Ishikawa (cell line): ENCODE data around the gene NKX2-2.

ENCODE experiments used
- CEBPB ChIP-seq: IDR thresholded peaks from 2 replicates; pipeline ENCODE4 v1.6.1; 2012
- CREB1 ChIP-seq: IDR thresholded peaks from 2 replicates; pipeline ENCODE4 v1.6.1; 2012; ENCODE audit warnings: low read depth
- EGR1 ChIP-seq: IDR thresholded peaks from 2 replicates; pipeline ENCODE4 v1.6.1; 2012
- EP300 ChIP-seq: IDR thresholded peaks from 2 replicates; pipeline ENCODE4 v1.6.1; 2012; ENCODE audit warnings: borderline replicate concordance
- FOXM1 ChIP-seq: IDR thresholded peaks from 2 replicates; pipeline ENCODE4 v1.6.1; 2012; ENCODE audit warnings: low read depth, borderline replicate concordance
- NFIC ChIP-seq: IDR thresholded peaks from 2 replicates; pipeline ENCODE4 v1.6.1; 2012
- RAD21 ChIP-seq: IDR thresholded peaks from 2 replicates; pipeline ENCODE4 v1.6.1; 2012; ENCODE audit warnings: low read depth
- TAF1 ChIP-seq: IDR thresholded peaks from 2 replicates; pipeline ENCODE4 v1.6.1; 2012; ENCODE audit warnings: low read depth, mild to moderate bottlenecking
- TCF12 ChIP-seq: IDR thresholded peaks from 2 replicates; pipeline ENCODE4 v1.6.1; 2012; ENCODE audit warnings: low read depth
- TEAD4 ChIP-seq: IDR thresholded peaks from 2 replicates; pipeline ENCODE4 v1.6.1; 2012
- USF1 ChIP-seq: IDR thresholded peaks from 2 replicates; pipeline ENCODE4 v1.6.1; 2012
- YY1 ChIP-seq: IDR thresholded peaks from 2 replicates; pipeline ENCODE4 v1.6.1; 2012; ENCODE audit warnings: low read depth
- ZBTB7A ChIP-seq: IDR thresholded peaks from 2 replicates; pipeline ENCODE4 v1.6.1; 2012; ENCODE audit warnings: low read depth
- TF ChIP-seq, protein P1 (sequence below): IDR thresholded peaks from 2 replicates; pipeline ENCODE4 v1.6.1; 2012; ENCODE audit warnings: low read depth, mild to moderate bottlenecking
- TF ChIP-seq, protein P2 (sequence below): IDR thresholded peaks from 2 replicates; pipeline ENCODE4 v1.6.1; 2012

NKX2-2 gene

GRCh38 chr20:21557241-21558020, 43.6 kb upstream of the NKX2-2 start:
- TF ChIP-seq EGR1 (no peak), CEBPB (no peak), TCF12 (no peak), USF1 (no peak), FOXM1 (no peak), EP300 (no peak), TEAD4 (no peak), YY1 (no peak), ZBTB7A (no peak), RAD21 (no peak), TAF1 (no peak), NFIC (no peak), CREB1 (no peak)
- TF ChIP-seq, protein P1, sequence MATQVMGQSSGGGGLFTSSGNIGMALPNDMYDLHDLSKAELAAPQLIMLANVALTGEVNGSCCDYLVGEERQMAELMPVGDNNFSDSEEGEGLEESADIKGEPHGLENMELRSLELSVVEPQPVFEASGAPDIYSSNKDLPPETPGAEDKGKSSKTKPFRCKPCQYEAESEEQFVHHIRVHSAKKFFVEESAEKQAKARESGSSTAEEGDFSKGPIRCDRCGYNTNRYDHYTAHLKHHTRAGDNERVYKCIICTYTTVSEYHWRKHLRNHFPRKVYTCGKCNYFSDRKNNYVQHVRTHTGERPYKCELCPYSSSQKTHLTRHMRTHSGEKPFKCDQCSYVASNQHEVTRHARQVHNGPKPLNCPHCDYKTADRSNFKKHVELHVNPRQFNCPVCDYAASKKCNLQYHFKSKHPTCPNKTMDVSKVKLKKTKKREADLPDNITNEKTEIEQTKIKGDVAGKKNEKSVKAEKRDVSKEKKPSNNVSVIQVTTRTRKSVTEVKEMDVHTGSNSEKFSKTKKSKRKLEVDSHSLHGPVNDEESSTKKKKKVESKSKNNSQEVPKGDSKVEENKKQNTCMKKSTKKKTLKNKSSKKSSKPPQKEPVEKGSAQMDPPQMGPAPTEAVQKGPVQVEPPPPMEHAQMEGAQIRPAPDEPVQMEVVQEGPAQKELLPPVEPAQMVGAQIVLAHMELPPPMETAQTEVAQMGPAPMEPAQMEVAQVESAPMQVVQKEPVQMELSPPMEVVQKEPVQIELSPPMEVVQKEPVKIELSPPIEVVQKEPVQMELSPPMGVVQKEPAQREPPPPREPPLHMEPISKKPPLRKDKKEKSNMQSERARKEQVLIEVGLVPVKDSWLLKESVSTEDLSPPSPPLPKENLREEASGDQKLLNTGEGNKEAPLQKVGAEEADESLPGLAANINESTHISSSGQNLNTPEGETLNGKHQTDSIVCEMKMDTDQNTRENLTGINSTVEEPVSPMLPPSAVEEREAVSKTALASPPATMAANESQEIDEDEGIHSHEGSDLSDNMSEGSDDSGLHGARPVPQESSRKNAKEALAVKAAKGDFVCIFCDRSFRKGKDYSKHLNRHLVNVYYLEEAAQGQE, result no peak
- TF ChIP-seq, protein P2, sequence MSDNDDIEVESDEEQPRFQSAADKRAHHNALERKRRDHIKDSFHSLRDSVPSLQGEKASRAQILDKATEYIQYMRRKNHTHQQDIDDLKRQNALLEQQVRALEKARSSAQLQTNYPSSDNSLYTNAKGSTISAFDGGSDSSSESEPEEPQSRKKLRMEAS, result no peak

DNA sequence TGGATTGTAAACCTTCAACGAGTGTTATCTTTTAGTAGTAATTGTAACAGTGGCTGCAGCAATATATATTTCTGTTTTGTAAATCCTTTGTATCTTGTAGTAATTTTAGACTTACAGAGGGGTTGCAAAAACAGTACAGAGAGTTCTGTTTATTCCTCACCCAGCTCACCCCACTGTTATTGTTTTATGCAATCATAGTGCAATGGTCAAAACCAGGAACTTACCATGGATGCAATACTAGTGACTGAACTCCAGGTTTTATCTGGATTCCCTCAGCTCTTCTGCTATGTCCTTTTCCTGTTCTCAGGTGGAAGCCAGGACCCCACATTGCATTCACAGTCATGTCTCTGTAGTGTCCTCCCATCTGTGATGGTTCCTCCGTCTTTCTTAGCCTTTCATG, 42.5 kb upstream of the NKX2-2 start:
- TF ChIP-seq FOXM1 (no peak), EP300 (no peak), TEAD4 (no peak), TCF12 (no peak), CEBPB (no peak), CREB1 (no peak), TAF1 (no peak), EGR1 (no peak), ZBTB7A (no peak), NFIC (no peak)
- TF ChIP-seq, protein P2, result no peak
- TF ChIP-seq, protein P1, result no peak

DNA sequence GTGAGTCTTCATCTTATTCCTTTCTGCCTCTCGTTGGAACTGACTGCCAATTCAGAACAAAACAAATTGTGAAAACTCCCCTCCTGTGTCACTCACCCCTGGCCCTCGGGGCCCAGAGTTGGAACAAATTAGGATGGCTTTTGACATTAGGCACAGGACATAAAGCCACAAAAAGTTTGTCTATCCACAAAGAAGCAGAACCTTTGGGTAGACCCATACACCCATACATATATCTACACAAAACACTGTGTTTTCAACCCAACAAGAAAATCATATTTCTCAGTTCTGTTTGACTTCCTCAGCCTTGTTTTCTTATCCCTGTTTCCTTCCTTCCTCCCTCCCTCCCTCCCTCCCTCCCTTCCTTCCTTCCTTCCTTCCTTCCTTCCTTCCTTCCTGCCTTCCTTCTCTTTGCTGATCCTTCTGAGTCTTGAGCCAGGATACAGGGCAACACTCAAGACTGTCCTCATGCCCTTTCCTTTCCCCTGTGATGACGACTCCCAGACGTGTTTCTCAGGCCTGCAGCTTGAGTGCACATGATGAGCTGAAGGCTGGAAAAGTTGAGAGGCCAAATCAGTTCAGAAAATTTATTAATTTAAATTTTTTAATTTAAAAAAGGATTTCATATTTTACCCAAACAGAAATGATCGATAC, 41.7 kb upstream of the NKX2-2 start:
- TF ChIP-seq ZBTB7A (no peak), TAF1 (no peak)

DNA sequence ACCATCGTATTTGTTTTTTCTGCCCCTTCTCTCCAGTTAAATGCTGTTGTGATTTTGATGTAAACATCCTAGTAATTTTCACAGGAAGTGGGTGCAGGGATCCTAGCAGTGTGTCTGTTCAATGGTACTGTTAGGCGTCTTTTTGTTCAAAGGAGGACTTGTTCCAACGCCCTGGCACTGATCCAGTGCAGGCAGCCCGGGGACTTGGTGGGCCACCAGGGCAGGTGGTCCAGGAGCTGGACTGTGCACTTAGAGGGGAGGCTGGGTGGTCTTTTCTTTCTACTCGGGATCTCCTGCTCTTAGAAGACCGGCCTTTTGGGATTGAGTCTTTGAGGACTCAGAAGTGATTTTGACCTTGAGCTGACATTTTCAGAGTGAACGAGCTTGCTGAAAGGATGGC, 41.1 kb upstream of the NKX2-2 start:
- TF ChIP-seq FOXM1, result no peak
- no peak for TF ChIP-seq CREB1
- TF ChIP-seq USF1, result no peak

GRCh38 chr20:21554376-21554890, 40.6 kb upstream of the NKX2-2 start:
- no peak for TF ChIP-seq RAD21
- TF ChIP-seq YY1, result no peak
- no peak for TF ChIP-seq CREB1
- TF ChIP-seq EP300, result no peak
- TF ChIP-seq TEAD4, result no peak
- TF ChIP-seq TCF12, result no peak
- no peak for TF ChIP-seq NFIC
- no peak for TF ChIP-seq USF1
- no peak for TF ChIP-seq FOXM1
- TF ChIP-seq ZBTB7A, result no peak
- no peak for TF ChIP-seq CEBPB
- TF ChIP-seq, protein P2, result no peak
- TF ChIP-seq, protein P1, result no peak
